Brain pericyte (primary cell): ENCODE measurements around the gene ACAD11.

ENCODE experiments used
- DNase-seq: peaks from one replicate; pipeline ENCODE4 v3.0.0-alpha.2; 2012; ENCODE audit warnings: low read depth, low spot score

ACAD11 gene

DNA sequence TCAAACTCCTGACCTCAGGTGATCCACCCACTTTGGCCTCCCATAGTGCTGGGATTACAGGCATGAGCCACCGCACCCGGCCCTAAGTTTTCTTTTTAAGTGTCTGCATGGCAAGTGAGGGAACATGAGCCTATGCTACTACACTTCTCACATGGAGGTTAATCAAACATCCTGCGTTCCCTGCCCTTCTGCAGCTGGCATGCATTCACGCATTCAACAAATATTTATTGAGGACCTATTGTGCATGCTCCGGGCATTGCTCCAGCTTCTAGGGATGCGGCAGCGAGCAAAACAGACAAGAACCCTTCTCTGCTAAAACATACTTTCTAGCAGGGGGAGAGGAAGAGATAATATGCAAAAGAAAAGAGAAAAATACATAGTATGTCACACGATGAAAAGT lies 105.2 kb downstream of the ACAD11 start:
- peak; percentile 71 for DNase-seq

DNA sequence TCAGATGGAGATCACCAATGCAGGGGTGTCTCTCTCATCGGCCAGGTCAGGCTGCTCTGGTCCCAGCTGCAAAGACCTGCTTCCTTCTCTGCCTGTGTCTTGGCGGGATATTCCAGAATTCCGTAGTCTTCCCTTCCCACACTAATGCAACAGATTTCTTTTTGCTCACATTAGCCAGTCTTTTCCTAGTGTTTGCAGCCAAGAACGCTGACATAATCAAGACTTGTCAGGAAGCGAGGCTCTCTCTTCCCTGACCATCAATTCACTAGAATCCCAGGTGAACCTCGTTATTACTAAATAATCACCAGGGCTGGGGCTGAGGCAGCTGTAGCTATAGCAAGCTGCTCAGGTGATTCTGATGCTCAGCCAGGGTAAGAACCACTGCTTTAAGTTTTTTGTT lies 105.8 kb downstream of the ACAD11 start:
- no peak for DNase-seq

DNA sequence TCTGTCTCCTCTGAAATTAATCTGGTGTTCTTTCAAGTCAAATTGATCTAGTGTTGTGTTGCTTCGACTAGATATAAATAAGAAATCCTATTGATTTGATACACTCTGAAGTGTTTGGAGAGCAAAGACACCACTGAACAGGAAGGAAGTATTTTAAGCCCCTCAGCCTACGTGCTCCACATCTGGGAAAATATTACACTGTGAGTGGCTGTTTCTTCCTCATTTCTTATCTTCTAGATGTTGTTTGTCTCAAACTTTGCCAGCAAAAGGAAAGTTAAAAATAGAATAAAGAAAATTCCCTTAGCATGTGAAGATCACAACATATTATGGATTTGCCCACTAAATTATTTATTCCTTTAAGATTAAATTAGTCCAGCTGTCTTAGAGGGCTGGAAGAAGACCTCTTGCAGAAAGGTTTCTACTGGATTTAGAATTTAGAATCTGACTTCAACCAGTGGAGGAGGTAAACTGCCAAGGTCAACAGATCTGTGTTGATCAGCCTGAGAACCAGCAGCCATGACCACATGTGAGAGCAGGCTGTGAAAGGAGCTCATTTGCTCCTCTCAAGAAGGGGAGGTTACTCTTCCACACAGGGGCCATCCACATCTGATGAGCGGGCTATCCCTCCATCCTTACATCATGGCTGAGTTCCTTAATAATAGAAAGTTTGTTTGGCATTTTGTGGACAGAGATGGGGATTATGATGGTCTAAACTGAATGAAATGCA lies 108.9 kb downstream of the ACAD11 start:
- no peak for DNase-seq

DNA sequence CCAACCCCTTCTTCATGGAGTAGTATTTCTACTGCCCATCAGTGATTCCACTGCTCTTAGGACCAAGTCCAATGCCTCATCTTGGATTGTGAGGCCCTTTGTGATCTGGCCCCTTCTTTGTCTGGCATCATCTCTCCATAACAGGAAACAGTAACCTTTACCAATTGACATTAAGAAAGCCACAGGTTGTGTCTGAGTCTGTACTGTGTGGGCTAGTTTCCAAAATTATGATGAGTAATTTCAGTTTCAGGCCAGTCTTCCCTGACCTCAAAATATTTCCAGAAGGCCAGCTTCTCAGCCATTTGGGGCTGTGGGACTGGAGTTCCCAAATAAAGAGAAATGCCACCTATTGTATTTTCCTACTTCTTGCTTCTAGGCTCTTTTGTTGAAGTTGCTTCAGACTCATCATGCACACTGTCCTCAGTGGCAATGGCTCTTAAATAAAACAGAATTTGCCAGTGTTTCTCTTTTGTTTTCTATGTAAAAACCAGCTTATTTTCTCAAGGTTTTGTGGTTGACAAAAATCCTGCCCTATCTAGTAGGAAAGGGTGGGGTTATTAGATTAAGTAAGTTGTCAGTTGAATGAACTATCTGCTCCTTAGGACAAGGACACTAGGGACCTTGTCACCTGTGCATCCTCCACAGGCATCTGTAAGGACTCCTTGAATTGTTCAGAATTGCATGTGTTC lies 109.6 kb downstream of the ACAD11 start:
- no peak for DNase-seq

DNA sequence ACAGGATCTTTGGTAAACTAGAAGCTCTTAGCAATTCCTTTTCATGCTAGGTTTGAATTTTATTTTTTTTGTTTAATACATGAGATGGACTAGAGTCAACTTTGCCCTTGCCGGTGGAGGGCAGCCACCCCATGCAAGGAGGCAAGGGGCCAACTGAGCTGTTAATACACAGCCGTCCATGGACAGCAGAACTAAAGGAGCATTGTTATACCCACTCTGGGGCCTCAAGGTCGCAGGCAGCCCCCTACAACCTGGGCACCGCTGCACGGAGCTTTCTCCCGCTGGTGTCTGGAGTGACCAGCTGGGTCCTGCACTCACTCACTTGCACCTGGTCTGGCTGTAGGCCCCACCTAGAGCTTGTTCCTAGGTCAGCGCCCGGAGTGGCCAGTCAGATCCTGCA lies 110.4 kb downstream of the ACAD11 start:
- no peak for DNase-seq

DNA sequence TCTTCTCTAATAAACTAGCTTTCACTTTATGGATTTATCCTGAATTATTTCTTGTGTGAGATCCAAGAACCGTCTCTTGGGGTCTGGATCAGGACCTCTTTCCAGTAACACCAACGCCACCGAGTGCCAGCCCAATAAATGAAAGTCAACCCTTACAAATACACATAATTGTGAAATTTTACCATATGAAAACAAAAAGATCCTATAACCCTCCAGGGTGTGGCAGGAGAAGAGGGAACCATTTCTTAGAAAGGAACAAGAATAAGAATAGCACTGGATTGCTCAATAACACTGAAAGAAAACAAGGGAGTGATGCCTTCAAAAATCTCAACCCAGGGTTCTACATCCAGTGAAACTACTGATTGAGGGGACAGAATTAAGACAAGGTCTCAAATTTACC lies 114.1 kb downstream of the ACAD11 start:
- no peak for DNase-seq

DNA sequence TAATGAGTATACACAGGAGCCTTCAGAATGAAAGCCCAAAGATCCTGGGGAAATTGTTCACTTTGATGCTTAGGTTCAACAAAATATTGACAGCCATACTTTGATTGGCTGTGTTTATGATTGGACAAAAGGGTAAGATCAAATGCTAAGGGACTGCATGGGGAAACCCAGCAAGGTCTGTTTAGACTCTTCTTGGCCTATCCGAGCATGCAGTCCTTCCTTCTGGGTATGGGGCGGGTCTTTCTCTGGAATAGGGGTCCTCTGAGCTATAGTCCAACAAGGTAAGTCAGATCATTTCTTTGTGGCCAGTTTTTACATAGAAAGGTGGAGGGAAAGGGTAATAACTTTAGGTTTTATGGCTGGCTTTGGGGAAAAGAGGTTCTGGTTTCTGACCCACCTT lies 115.5 kb downstream of the ACAD11 start:
- no peak for DNase-seq

DNA sequence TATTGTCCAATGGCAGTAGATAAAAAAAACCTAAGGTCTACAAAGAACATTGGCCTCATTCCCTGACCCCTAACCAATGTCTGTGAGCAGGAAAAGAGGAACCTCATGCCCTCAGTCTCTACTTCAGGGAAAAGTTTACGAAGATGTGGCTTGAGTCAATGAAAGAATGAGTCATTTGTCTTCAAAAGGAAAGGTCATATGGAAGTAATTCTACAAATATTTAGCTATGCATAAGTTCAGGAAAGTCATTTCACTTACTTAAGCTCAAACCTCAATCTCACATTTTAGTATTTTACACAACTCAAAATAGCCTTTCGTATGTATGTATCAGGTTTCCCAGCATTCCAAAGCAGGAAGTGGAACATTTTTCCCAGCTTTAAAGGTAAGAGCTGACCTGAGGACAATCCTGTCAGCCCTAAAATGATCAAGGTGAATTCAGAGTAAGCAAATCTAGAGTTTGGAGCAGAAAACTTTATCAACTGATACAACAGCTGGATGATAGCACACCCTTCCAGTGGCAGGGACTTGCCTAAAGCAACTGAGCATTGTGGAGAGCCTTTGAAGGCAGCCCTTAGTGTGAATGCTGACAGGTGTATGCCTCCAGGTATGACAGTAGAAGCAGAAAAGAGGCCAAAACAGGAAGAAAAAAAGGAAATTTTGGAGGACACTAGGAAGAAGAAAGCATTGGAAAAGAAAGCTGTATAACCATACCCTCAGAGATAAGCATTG lies 116.4 kb downstream of the ACAD11 start:
- peak; percentile 75 for DNase-seq

DNA sequence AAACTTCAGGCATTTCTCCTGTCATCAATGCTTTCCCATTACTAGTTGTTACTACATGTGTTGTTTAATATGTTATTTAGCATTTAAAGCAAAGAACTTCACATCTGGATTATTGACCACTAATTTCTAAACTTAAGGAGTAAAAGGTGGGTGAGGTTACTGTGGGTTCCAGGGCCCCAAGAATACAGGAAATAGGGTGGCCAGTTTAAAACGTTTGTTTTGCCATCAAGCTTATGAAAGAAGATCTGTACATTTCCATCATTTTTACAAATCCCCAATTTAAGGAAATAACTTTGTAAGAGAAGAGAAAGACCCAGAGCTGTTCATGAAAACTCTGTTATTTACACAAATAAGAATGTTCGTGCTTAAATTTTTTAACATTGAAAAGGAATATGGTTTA lies 117.0 kb downstream of the ACAD11 start:
- no peak for DNase-seq

DNA sequence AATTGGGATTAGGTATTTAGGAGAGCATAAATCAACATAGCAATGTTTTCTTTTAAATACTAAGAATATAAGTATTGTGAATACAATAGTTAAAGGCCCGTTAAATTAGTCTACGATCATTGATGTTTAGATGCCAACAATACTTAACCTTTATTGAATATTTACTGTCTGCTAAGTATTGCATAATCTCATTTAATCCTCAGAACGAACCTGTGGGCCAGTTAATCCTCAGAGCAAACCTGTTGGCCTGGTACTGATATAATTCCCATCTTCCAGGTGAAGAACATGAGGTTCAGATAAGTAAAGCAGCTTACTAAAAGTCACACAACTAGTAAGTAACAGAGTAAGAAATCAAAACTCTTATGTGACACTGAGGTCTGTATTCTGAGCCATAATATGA lies 119.9 kb downstream of the ACAD11 start:
- DNase-seq, result no peak

DNA sequence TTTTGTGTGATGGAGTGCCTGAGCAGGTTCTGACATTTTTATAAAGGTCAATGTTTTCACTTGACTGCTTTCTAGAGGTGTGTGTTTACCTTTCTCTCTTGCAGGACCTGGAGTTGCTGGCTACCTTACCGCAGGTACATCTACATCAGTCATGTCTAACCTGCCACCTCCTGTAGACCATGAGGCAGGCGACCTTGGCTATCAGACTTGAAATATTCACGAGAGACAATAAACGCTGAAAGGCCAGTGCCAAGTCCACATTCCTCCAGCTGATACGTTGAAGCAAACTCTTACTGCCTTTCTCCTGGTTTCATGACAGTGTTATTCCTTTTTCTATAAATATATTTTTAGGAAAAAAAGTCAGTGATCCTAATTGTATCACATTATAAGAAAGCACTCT lies 121.5 kb downstream of the ACAD11 start:
- no peak for DNase-seq

DNA sequence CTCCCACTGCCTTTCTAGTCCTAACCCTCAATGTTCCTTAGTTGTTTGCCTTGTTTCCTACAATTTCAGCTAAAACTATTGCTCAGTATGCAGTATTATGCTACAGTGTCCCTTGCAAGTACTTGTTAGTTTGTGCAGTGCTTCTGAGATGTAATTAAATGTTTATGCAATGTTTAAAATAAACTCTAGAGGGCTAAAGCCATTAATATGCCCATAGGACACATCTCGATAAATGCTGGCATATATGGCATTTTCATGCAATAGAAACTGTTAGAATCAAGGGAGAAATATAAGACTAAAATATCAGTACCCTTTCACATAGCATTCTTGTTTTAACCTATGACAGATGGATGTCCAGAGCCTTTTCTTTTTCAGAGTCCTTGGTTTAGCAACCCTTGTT lies 122.3 kb downstream of the ACAD11 start:
- DNase-seq, result no peak

DNA sequence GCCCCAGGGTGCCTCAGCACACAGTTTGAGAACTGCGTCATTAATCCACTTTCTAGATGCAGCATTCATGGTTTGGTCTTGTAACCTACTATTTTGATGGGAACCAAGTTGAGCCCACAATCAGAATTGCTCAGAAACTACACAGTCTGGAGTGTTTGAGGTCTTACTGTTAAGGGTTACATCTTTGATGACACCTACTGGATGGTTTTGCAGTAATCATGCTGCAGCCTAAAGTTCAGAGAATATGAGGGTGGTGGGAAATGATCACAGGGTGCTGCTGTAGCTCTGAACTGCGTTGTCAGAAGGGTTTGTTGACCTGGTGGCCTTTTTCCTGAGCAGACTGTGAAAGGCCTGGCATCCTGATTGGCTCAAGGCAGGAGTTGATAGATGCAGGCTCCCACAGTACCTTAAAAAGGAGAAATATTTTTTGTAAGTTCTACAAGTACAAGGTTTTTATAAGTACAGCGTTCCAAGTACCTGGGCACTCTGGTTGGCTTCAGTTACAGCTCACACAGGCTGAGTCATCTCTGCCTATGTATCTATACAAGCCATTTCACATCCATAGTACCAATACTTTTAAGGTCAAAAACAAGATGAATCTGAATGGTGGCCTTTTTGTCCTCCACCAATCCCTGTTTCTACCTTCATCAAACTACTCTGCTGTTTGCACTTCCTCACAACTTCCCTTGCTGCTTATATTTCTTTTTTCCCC lies 123.0 kb downstream of the ACAD11 start:
- no peak for DNase-seq

DNA sequence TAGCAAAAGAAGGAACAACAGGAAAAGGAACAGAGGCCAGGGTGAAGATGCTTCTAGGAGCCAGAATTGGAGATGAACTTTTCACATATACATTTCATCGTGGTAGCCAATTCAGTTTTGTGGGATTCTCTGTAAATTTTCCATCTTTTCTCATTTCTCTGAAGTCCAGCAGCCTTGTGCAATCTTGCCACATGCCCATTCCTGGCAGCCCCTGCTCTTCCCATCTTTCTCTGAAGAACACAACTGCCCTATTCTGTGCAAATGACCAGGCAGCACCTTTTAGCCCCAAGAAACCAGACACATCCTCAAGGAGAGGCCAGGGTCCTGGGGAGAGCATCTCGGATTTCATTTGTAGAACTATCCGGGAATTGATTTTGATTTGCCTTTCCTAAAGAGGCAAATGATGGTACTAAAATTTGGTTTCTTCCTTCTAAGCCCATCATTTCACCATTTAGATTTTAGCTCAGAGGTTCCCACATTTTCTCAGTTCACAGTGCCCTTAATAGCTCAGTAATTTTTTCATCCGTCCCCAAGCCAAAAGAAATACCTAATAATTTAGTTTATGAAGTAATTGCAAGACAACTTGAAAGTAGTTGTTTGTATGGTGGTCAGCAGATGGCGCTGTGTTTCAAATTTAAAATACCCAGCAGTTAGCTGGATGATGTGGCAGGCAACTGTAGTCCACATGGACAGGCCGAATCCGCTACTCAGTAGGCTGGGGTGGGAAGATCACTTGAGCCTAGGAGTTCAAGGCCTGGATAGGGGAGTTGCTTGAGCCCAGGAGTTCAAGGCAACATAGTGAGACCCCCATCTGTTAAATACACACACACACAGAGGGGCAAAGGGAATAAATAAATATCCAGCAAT lies 123.8 kb downstream of the ACAD11 start:
- DNase-seq, result peak; percentile 58

DNA sequence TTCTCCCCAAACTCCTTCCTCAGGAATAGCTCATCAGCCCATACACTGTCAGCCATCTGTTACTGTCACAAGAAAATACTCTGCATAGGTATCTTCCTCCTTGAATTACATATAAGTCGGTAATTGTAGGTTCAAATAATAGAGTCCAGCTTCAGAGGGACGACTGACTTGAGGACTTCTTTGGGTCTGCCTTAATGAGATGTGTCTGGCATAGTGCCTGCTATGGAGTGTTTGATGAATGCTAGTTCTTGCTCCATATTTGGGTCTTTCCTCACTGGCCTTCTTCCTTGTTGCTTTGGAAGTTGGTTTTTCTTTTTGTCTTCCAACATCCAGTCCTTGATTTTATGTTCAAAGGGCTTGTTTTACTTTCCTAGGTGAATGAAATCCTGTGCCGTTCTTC lies 129.0 kb downstream of the ACAD11 start:
- DNase-seq, result no peak

DNA sequence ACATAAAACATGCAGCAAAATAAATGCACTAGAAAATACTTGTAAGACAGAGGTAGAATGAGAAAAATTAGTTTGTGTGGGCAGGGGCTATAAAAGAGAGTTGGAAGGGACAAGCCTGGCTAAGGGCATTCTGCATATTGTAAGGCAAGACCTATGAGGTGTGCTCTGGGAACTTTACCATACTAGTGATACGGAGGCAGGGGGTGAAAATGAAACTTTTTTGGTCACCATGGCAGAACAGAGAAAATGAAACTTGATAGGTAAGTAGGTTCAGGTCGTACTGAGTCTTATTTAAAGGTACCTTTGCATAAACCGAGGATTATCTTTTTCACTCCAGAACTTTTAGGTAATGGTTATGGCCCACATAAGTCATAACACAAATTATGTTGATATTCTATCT lies 137.3 kb downstream of the ACAD11 start:
- no peak for DNase-seq

DNA sequence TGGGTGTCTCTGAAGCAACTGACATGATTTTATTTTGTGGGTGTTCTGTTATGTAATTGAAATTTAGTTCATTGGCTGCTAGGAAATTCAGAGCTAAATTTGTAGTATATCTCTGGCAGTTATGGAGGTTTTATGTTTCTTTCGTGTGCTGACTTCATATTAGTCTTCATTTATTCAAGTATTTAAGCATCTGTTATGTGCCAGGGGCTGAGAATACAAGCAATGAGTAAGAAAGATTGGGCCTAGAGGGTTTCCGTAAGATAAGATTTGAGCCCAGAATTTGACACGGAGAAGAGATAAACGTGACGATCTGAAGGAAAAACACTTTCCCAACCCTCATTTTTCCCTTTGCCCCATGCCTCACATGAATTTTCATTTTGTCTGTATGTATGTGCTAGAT lies 137.7 kb downstream of the ACAD11 start:
- DNase-seq, result no peak

DNA sequence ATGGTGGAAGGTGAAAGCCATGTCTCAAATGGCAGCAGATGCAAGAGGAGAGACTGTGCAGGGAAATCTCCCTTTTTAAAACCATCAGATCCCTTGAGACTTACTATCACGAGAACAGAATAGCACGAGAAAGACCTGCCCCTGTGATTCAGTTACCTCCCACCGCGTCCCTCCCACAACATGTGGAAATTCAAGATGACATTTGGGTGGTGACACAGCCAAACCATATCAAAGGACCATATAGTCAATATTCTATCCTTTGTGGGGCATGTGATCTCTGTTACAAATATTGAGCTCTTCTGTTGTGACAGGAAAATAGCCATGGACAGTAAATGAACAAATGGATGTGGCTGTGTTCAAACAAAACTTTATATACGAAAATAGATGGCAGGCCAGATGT lies 139.7 kb downstream of the ACAD11 start:
- no peak for DNase-seq

DNA sequence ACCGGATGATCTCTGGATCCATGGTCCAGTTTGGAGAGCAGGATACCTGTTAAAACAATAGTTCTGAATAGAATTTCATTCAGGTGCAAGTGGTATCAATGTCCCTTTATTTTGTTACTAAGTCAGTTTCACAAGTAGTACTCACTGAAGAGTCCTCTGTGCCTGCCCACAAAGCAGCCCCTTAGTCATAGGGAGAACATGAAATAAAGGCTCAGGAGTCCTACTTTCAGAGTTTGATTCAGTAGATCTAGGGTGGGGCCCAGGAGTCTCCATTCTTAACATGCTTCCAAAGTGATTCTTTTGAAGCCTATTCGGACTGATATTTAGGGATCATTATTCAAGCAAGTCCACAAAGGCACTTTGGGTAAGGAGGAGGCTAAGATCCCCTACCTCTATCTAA lies 142.3 kb downstream of the ACAD11 start:
- DNase-seq, result no peak

DNA sequence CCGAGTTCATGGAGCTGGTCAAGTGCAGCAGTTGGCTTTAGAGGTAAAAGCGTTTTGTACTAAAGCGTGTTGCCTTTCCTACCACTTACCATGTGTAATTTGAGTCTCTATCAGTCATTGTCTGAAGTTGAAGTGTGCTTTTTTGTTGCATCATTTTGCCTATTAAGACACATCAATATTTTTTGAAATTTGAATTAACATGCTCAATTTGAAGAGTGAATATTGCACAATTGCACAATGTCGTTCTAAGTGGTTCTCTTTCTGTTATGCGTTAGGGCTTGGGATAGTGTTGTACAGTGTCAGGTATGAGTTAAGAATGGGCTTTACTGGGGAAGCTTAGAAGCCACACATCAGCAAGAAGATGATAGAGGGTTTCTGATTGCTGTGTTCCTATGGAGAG lies 146.6 kb downstream of the ACAD11 start:
- no peak for DNase-seq

DNA sequence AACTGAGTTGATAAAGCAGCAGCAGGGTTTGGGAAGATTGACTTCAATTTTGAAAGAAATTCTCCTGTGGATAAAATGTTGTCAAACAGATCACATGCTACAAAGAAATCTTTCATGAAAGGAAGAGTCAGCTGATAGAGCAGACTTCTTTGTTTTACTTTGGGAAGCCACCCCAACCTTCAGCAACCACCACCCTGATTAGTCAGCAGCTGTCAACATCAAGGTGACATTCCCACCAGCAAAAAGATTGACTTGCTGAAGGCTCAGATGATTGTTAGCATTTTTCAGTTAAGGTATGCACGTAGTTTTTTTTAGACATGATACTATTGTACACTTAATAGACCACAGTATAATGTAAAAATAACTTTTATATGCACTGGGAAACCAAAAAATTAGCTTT lies 150.1 kb downstream of the ACAD11 start:
- no peak for DNase-seq
